Measurements from ENCODE around the gene GAA. TPM values are rescaled to one million over a fixed set of nuclear protein-coding genes. Genes with fewer than 3 reads are reported as not detected.
"Not testable (repeated sequence)": the region's sequence is repeated elsewhere in the genome, so short reads cannot be mapped to it uniquely, and the experiment has no call there.

The GAA gene
- total RNA-seq, 1 donor from 2014 or later, result 61.4 TPM

GRCh38 chr17:80082403-80083135 is 18.8 kb upstream of the GAA start:
- DNase-seq (ENCODE audit: low spot score), result no peak

GRCh38 chr17:80083136-80083661 is 18.2 kb upstream of the GAA start:
- no peak for DNase-seq (ENCODE audit: low spot score)

DNA sequence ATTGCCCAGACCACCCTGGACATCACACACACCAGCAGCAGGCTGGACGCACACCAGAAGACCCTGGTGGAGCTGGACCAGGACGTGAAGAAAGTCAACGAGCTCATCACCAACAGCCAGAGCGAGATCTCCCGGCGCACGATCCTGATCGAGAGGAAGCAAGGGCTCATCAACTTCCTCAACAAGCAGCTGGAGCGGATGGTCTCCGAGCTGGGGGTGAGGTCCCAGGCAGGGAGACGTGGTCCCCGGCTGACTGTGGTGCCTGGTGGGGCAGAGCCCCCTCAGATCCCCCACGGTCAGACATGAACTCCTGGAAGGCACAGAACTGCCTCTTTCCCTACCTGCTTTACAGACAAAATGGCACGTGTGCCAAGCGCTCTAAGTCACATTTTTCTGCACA is 16.6 kb upstream of the GAA start:
- no peak for DNase-seq (ENCODE audit: low spot score)

DNA sequence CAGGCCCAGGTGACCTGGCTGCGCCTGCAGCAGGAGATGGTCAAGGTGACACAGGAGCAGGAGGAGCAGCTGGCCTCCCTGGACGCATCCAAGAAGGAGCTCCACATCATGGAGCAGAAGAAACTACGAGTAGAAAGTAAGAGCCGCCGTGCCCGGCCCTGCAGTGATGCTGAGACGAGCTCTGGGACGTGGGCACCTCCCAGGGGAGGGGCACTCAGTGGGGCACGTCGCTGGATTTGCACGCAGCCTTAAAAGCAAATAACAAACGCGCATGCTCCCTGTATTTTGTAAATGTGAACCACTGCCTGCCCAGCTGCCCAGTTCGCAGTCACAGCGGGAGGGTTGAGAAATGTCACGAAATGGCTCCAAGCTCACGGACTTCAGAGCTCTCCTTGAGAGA is 15.3 kb upstream of the GAA start:
- no peak for DNase-seq (ENCODE audit: low spot score)

GRCh38 chr17:80086616-80087015 is 14.8 kb upstream of the GAA start:
- no peak for DNase-seq (ENCODE audit: low spot score)

GRCh38 chr17:80087346-80088265 is 13.8 kb upstream of the GAA start:
- no peak for DNase-seq (ENCODE audit: low spot score)

DNA sequence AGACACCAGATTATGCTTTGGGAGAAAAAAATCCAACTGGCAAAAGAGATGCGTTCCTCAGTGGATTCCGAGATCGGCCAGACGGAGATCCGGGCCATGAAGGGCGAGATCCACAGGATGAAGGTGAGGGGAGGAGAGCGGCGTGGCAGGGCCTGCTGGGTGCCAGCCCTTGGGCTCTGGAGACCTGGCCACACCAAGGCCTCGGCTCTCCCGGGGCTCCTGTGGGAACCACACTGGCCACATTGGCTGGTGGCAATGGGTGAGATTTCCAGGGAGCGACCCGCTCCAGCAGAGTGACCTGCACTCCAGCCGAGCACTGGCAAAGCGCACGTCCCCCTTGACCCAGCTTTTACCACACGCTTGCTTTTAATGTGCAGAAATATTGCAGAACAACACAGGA is 11.6 kb upstream of the GAA start:
- DNase-seq (ENCODE audit: low spot score), result no peak

- not testable (repeated sequence) for DNase-seq (ENCODE audit: low spot score)
Observed at GRCh38 chr17:80090164-80090563, 11.2 kb upstream of the GAA start.

DNA sequence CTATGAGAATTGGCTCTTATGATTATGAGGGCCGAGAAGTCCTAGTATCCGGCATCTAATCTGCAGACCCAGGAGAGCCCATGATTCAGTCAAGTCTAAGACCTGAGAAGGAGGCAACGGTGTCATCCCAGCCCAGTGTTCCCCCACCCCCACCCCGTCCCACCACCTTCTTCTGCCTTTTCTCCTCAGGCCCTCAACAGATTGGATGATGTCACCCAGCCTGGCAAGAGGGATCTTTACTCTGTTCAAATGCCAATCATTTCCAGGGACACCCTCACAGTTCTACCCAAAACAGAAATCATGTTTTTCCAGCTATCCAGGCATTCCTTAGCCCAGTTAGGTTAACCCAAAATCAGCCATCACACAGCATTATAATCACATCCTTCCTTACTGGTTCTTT is 10.0 kb upstream of the GAA start:
- no peak for DNase-seq (ENCODE audit: low spot score)

DNA sequence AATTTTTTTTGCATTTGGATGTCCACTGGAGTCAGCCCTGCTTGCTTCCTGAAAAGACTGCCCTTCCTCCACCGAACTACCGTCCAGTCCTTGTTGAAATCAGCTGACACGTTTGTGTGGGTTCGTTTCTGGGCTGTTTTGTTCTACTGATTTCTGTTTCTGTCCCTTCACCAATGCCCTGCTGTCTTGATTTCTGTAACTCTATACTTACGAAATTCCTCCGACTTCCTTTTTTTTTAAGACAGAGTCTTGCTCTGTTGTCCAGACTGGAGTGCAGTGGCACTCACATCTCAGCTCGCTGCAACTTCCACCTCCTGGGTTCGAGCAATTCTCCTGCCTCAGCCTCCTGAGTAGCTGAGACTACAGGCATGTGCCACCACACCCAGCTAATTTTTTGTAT is 8.4 kb upstream of the GAA start:
- DNase-seq (ENCODE audit: low spot score), result no peak

DNA sequence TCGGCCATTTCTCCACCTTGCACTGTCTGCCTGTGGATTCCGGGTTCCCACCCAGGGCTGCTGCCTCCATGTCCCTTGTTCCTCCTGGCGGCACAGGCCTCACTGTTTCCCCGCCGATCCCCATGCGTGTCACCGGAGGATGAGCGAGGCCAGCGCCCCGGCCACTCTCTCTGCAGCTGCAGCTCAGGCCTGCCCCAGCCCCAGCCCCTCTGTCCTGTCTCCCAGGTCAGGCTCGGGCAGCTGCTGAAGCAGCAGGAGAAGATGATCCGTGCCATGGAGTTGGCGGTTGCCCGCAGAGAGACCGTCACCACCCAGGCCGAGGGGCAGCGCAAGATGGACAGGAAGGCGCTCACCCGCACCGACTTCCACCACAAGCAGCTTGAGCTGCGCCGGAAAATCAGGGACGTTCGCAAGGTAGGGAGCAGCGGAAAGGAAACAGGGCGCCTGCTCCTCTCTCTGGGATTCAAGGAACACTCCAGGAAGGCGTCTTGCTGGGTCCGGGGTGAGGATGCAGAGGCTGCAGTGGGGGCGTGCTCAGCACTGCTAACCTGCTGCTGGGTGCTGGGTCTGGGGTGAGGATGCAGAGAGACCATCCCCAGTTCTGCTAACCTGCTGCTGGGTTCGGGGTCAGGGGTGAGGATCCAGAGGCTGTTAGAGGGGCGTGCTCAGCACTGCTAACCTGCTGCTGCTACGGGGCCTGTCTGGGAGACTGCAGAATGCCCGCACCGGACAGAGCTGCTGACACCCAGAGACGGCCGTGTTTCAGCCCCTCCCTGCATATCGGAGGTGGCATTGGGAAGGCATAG is 6.1 kb upstream of the GAA start:
- DNase-seq (ENCODE audit: low spot score), result peak; percentile 89

DNA sequence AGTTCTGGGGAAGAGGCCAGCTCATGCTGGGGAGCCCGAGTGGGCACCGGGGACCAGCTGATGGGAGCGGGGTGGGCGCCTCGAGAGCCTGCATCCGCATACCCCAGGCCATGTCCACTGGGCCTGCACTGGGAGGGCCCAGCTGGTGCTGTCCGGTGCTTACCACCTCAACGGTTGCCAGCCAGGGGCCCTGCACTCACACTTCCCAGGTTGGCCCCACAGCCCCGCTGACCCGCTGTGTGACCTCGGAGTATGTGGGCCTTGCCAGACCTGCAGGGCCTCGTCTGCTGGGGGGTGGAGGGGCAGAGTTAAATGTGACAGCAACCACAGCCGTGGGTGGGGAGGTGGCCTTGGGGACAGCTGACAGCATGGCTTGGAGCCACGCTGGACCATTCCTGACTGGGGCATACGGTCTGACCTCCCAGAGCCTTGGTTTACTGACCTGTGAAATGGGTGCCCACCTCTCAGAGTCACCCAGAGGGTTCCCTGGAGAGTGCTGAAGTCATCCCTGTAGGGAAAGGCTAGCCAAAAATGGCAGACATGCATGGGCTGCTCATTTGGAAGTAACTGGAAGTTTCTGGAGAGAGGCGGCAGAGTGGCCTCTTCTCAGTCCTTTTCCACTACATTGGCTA is 5.4 kb upstream of the GAA start:
- DNase-seq (ENCODE audit: low spot score), result no peak

GRCh38 chr17:80096561-80097021 is 4.8 kb upstream of the GAA start:
- DNase-seq (ENCODE audit: low spot score), result no peak

GRCh38 chr17:80097127-80097621 is 4.2 kb upstream of the GAA start:
- DNase-seq (ENCODE audit: low spot score), result no peak

DNA sequence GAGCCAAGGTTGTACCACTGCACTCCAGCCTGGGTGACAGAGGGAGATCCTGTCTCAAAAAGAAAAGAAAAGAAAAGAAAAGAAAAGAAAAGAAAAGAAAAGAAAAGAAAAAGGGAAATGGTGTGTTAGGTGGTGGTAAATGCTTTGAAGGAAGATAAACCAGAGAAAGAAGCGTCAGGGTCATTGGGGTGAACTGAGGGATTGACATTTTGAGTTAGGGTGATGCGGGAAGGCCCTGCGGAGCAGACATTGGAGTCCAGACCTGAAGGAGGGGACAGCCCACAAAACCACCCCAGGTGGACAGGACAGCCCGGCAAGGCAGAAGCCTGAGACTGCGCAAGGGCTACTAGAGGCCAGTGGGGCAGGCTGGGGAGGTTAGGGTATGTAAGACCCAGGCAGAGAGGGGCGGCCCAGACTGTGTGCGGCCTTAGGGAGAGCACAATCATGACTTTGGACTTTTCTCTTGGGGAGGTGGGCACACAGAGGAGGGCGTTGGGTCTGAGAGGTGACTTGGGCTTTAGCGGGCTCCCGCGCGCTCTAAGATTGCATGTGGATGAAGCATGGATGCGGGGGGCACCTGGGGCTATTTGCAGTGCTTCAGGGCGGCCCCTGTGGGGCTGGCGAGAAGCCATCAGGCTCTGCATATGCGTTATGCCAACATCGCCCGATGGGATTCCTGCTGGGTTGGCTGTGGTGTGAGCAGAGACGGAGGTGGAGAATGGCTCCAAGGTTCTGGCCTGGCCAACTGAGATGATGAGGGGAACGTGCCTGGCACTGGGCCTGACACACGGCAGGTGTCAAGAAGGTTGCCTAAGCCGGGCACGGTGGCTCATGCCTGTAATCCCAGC is 3.3 kb upstream of the GAA start:
- no peak for DNase-seq (ENCODE audit: low spot score)

DNA sequence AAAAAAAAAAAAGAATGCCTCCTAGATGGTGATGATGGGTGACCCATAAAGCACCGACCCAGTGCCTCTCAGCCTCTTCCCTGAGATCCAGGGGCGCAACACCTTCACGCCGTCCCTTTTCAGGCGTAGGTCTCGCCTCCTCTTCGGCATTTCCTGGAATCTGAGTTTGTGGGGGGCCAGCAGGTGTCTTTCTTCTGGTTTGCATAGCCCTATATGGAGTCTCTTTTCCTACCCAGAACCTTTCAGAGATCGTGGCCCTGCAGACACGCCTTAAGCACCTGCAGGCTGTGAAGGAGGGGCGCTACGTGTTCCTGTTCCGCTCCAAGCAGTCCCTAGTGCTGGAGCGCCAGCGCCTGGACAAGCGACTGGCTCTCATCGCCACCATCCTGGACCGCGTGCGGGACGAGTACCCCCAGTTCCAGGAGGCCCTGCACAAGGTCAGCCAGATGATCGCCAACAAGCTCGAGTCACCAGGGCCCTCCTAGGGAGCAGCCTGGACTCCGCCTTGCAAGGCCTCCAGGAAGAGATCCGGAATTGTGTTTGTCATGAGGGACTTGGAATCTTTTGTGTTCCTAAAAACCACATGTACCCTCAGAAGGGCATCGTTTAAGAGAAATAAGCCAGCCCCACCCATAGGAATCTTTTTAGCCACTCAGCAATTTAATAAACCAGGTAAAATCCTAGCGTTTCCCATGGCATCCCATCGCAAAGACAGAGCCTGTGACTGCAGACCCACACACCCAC is 1.9 kb upstream of the GAA start:
- no peak for DNase-seq (ENCODE audit: low spot score)

- DNase-seq (ENCODE audit: low spot score), result no peak
Observed at GRCh38 chr17:80100035-80100323, 1.4 kb upstream of the GAA start.

DNA sequence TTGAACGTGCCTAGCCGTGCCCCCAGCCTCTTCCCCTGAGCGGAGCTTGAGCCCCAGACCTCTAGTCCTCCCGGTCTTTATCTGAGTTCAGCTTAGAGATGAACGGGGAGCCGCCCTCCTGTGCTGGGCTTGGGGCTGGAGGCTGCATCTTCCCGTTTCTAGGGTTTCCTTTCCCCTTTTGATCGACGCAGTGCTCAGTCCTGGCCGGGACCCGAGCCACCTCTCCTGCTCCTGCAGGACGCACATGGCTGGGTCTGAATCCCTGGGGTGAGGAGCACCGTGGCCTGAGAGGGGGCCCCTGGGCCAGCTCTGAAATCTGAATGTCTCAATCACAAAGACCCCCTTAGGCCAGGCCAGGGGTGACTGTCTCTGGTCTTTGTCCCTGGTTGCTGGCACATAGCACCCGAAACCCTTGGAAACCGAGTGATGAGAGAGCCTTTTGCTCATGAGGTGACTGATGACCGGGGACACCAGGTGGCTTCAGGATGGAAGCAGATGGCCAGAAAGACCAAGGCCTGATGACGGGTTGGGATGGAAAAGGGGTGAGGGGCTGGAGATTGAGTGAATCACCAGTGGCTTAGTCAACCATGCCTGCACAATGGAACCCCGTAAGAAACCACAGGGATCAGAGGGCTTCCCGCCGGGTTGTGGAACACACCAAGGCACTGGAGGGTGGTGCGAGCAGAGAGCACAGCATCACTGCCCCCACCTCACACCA is 724 bp downstream of the GAA start:
- peak; percentile 89 for DNase-seq (ENCODE audit: low spot score)
